Esophagus squamous epithelium (tissue), 5 donors: Measurements from ENCODE around the gene ITM2B. TPM values are rescaled to one million over a fixed set of nuclear protein-coding genes. Genes with fewer than 3 reads are reported as not detected.

Experiments used
- DNase-seq: peaks from one replicate; lab custom pipeline; 2025; lab: John Stamatoyannopoulos, UW
- H3K27ac ChIP-seq, 4 donors: fragments of 200-600 bp; sonication (generic); one replicate each; pipeline ENCODE4 v1.5.1; 2016 to 2019; ENCODE audit warnings: mild to moderate bottlenecking in 1 of 4
- H3K27me3 ChIP-seq, 4 donors: fragments of 200-600 bp; sonication (generic); 1 replicate in 3 of 4; 2 replicates in 1 of 4; pipeline versions ENCODE4 v1.5.1 to v1.6.0; 2017 to 2021; ENCODE audit warnings: antibody characterized with exemption in 1 of 4
- H3K36me3 ChIP-seq, 3 donors: fragments of 200-600 bp; sonication (generic); one replicate each; pipeline ENCODE4 v1.5.1; 2016 to 2019
- H3K4me1 ChIP-seq, 3 donors: fragments of 200-600 bp; sonication (generic); one replicate each; pipeline ENCODE4 v1.5.1; 2017 to 2019
- H3K4me3 ChIP-seq, 4 donors: fragments of 200-600 bp; sonication (generic); 1 replicate in 3 of 4; 2 replicates in 1 of 4; pipeline ENCODE4 v1.5.1; 2016 to 2019; ENCODE audit warnings: mild to moderate bottlenecking in 2 of 4, moderate library complexity in 1 of 4
- H3K9me3 ChIP-seq, 3 donors: fragments of 200-600 bp; sonication (generic); one replicate each; pipeline ENCODE4 v1.5.1; 2016 to 2019
- POLR2A ChIP-seq, 4 donors: fragments of 450-650 bp; IDR thresholded peaks; one replicate each; pipeline ENCODE4 v1.6.1; 2017; ENCODE audit warnings: antibody characterized with exemption in 4 of 4, mild to moderate bottlenecking in 4 of 4, moderate library complexity in 3 of 4
- WGBS, 2 donors: methylation state at CpG; one replicate each; pipeline ENCODE4 v1.1.5; 2018; 5-methylcytosine and 5-hydroxymethylcytosine counted together
- intact Hi-C: fragments of 100-400 bp; cut with DNase I; formaldehyde crosslinking; loops from one replicate; pipeline ENCODE4 v1.15.0; 2022
- total RNA-seq, 4 donors: library from RNA; depleted of rRNA; stranded (reverse); fragments of >200 nt; gene quantifications; one replicate each; pipeline ENCODE4 v1.1.0, GENCODE V29; 2016
- TF ChIP-seq, protein P1 (sequence below), 6 experiments: fragments of 450-650 bp in 4 of 6; fragments of 200-600 bp in 2 of 6; sonication (generic) in 2 of 6; IDR thresholded peaks; one replicate each; pipeline ENCODE4 v1.5.1; 2016 to 2019; ENCODE audit warnings: antibody characterized with exemption in 6 of 6, mild to moderate bottlenecking in 4 of 6, moderate library complexity in 4 of 6
- donor health status: DM: yes; HTN: yes; CAD: no.

ITM2B gene
- total RNA-seq, 4 donors from 2014 or later: 418 to 554 (median 457) TPM

DNA sequence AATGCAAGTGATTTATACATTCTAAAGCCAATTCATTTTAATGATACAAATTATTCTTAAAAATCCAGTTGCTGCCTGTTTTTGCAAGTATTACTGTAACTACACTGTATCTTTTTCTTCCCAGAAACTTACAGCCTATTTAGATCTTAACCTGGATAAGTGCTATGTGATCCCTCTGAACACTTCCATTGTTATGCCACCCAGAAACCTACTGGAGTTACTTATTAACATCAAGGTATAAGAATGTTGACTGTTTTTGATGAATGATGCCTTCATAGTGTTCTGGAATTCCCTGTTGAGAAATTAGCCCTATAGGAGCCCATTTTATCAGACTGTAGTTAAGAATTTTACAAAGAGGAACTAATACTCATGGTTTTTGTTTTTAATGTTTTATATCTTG is 25.0 kb downstream of the ITM2B start:
- H3K27ac ChIP-seq: no peak overlapping the region
- H3K4me3 ChIP-seq: no peak overlapping the region

DNA sequence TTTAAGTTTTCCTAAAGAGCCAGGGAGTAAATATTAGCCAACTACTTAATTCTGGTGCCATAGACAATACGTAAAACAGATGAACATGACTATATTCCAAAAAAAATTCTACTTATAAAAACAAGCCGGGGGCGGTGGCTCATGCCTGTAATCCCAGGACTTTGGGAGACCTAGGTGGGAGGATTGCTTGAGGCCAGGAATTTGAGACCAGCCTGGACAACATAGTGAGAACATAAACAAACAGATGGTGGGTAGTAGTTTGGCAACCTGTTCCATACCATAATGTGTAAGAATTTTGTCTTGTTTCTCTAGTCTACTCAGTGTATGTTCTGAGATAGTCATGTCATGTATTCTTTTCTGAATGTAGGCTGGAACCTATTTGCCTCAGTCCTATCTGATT is 25.4 kb downstream of the ITM2B start:
- intact Hi-C loops: no loop called here
- H3K36me3 ChIP-seq: peaks cover 6 to 100% (median 34%) of the 10 kb centered on the region in 3 donors
- H3K4me3 ChIP-seq: no peak overlapping the region
- no peak for TF ChIP-seq POLR2A (IDR thresholded peaks at IDR 0.05)
- TF ChIP-seq, protein P1, sequence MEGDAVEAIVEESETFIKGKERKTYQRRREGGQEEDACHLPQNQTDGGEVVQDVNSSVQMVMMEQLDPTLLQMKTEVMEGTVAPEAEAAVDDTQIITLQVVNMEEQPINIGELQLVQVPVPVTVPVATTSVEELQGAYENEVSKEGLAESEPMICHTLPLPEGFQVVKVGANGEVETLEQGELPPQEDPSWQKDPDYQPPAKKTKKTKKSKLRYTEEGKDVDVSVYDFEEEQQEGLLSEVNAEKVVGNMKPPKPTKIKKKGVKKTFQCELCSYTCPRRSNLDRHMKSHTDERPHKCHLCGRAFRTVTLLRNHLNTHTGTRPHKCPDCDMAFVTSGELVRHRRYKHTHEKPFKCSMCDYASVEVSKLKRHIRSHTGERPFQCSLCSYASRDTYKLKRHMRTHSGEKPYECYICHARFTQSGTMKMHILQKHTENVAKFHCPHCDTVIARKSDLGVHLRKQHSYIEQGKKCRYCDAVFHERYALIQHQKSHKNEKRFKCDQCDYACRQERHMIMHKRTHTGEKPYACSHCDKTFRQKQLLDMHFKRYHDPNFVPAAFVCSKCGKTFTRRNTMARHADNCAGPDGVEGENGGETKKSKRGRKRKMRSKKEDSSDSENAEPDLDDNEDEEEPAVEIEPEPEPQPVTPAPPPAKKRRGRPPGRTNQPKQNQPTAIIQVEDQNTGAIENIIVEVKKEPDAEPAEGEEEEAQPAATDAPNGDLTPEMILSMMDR (IDR thresholded peaks at IDR 0.05): no peak
- H3K9me3 ChIP-seq: no peaks in the 10 kb centered on the region
- DNase-seq: no peak
- WGBS, 2 donors: 72 to 78% methylated on average over 3 of the region's 3 CpGs
- no peaks in the 10 kb centered on the region for H3K27me3 ChIP-seq
- H3K27ac ChIP-seq: no peak overlapping the region
- peaks cover 1 to 22% (median 6%) of the 10 kb centered on the region in 3 donors for H3K4me1 ChIP-seq

More for the DNA sequence above, 25.0 kb downstream of the ITM2B start:
- peaks cover 3 to 24% (median 6%) of the 10 kb centered on the region in 3 donors for H3K4me1 ChIP-seq
- TF ChIP-seq, protein P1 (IDR thresholded peaks at IDR 0.05): no peak
- TF ChIP-seq POLR2A (IDR thresholded peaks at IDR 0.05): no peak
- no peak for DNase-seq
- no peaks in the 10 kb centered on the region for H3K27me3 ChIP-seq
- H3K36me3 ChIP-seq: peaks cover 6 to 100% (median 30%) of the 10 kb centered on the region in 3 donors
- H3K9me3 ChIP-seq: no peaks in the 10 kb centered on the region
- intact Hi-C loops: no loop called here

DNA sequence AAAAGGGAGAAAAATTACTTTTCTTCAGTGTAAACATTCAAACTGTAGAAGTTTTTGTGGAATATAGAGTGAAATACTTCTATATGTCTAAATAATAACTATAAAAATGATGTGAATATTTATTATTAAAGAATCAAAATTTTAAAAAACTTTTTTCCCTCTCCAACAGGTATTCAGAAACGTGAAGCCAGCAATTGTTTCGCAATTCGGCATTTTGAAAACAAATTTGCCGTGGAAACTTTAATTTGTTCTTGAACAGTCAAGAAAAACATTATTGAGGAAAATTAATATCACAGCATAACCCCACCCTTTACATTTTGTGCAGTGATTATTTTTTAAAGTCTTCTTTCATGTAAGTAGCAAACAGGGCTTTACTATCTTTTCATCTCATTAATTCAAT is 28.0 kb downstream of the ITM2B start:
- Histone ChIP-seq H3K9me3 (no peaks in the 10 kb centered on the region), H3K27me3 (no peaks in the 10 kb centered on the region), H3K27ac (peak overlapping the region in 1 of 4 donors; percentile 10), H3K4me1 (peaks cover 0 to 25% (median 0%) of the 10 kb centered on the region in 3 donors), H3K4me3 (no peak overlapping the region), H3K36me3 (peaks cover 6 to 100% (median 33%) of the 10 kb centered on the region in 3 donors)
- intact Hi-C loops: no loop called here
- WGBS, 2 donors: 76 to 79% methylated on average over 4 of the region's 4 CpGs
- DNase-seq: no peak
- TF ChIP-seq, protein P1 (IDR thresholded peaks at IDR 0.05): no peak
- no peak for TF ChIP-seq POLR2A (IDR thresholded peaks at IDR 0.05)

DNA sequence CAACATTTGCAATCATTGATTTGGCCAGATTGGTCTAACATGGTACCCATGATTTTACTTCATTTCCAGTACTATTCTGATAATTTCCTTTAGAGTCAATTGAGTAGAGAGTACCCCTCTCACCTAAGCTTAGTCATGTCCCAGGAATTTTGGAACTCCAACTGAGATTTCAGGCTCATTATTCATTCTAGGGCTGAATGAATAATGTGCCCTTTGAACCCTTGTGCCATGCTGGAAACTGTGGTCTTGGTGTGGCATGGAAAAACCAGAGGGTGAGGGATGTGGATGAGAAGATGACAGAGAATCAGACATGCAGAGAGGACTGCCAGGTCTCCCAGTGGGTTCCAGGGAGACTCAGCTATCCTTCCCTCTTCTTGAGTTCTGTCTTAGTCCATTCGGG is 30.2 kb downstream of the ITM2B start:
- 75 to 100% methylated on average over 1 of the region's 1 CpG for WGBS, 2 donors
- H3K36me3 ChIP-seq: peaks cover 6 to 80% (median 19%) of the 10 kb centered on the region in 3 donors
- H3K4me3 ChIP-seq: no peak overlapping the region
- no peaks in the 10 kb centered on the region for H3K9me3 ChIP-seq
- peaks cover 0 to 25% (median 0%) of the 10 kb centered on the region in 3 donors for H3K4me1 ChIP-seq
- DNase-seq: no peak
- H3K27ac ChIP-seq: no peak overlapping the region
- no peak for TF ChIP-seq POLR2A (IDR thresholded peaks at IDR 0.05)
- TF ChIP-seq, protein P1 (IDR thresholded peaks at IDR 0.05): no peak
- intact Hi-C loops: no loop called here
- no peaks in the 10 kb centered on the region for H3K27me3 ChIP-seq

DNA sequence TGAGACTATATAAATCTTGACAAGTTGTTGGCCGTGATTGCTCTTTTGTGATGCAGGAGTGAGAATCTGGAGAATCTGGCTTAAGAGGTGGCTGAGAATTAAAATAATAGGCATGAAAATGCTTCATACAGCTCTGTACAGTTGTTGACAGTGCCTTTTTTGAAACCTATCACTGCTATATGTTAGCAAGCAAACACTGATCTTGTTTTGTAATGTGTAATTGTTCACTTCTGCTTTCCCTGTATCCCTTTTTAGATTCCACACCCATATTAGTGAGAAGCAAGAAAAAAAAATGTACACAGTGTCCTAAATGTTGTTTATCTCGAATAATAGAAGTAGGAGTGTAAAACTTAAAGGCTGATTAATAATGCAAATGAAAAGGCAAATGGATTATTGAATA is 31.1 kb downstream of the ITM2B start:
- Histone ChIP-seq H3K27me3 (no peaks in the 10 kb centered on the region), H3K4me3 (no peak overlapping the region), H3K27ac (no peak overlapping the region), H3K36me3 (peaks cover 2 to 75% (median 19%) of the 10 kb centered on the region in 3 donors), H3K9me3 (no peaks in the 10 kb centered on the region), H3K4me1 (peaks cover 0 to 19% (median 0%) of the 10 kb centered on the region in 3 donors)
- intact Hi-C loops: no loop called here
- TF ChIP-seq, protein P1 (IDR thresholded peaks at IDR 0.05): no peak
- no peak for TF ChIP-seq POLR2A (IDR thresholded peaks at IDR 0.05)
- no peak for DNase-seq
- WGBS, 2 donors: 86 to 92% methylated on average over 2 of the region's 2 CpGs
